H1 (cell line): ENCODE measurements around the gene REPIN1.

Experiments used
- ASH2L ChIP-seq: fragments of 200-600, 300-600 bp; sonication (generic); IDR thresholded peaks from one replicate; pipeline ENCODE4 v1.7.1; 2017; ENCODE audit warnings: low read length
- BACH1 ChIP-seq: IDR thresholded peaks from 2 replicates; pipeline ENCODE4 v1.6.1; 2012; ENCODE audit warnings: low read length, improper control_type of control experiment
- CEBPB ChIP-seq: IDR thresholded peaks from 2 replicates; pipeline ENCODE4 v1.6.1; 2012; ENCODE audit warnings: low read depth, low read length
- EZH2 ChIP-seq: fragments of 200-600 bp; sonication (generic); IDR thresholded peaks from 2 replicates; pipeline ENCODE4 v1.7.1; 2012; ENCODE audit warnings: low read depth, mild to moderate bottlenecking, moderate library complexity, low read length, inconsistent platforms; ENCODE audit not compliant: severe bottlenecking
- HDAC2 ChIP-seq, 2 experiments: fragments of 300-600 bp in 1 of 2; sonication (generic) in 1 of 2; IDR thresholded peaks; 2 replicates each; pipeline ENCODE4 v1.6.1; 2011 to 2012; ENCODE audit warnings: low read depth in 2 of 2, low read length in 2 of 2, mild to moderate bottlenecking in 2 of 2, moderate library complexity in 2 of 2, borderline replicate concordance in 1 of 2, inconsistent platforms in 1 of 2
- JUND ChIP-seq: IDR thresholded peaks from 2 replicates; pipeline ENCODE4 v1.6.1; 2011; ENCODE audit warnings: mild to moderate bottlenecking, improper control_type of control experiment, low read length
- KDM1A ChIP-seq: fragments of 200-600, 300-600 bp; sonication (generic); IDR thresholded peaks from 2 replicates; pipeline ENCODE4 v1.7.1; 2016; ENCODE audit warnings: mild to moderate bottlenecking, low read length, borderline replicate concordance
- KDM5A ChIP-seq: fragments of 200-600 bp; IDR thresholded peaks from 2 replicates; pipeline ENCODE4 v1.7.1; 2012; ENCODE audit warnings: mild to moderate bottlenecking, low read length, inconsistent platforms, mixed read lengths
- PHF8 ChIP-seq: fragments of 200-600 bp; sonication (generic); conservative IDR thresholded peaks from 2 replicates; pipeline ENCODE4 v1.7.1; 2012; ENCODE audit warnings: low read depth, mild to moderate bottlenecking, inconsistent platforms, low read length, moderate library complexity
- POLR2A ChIP-seq, 2 experiments: IDR thresholded peaks; 1 replicate in 1 of 2; 2 replicates in 1 of 2; pipeline ENCODE4 v1.6.1; 2011; ENCODE audit warnings: low read depth in 2 of 2, low read length in 2 of 2, mild to moderate bottlenecking in 2 of 2; ENCODE audit errors: control extremely low read depth in 1 of 2
- POLR2AphosphoS5 ChIP-seq: IDR thresholded peaks from 2 replicates; pipeline ENCODE4 v1.6.1; 2011; ENCODE audit warnings: low read depth, low read length
- SP1 ChIP-seq: IDR thresholded peaks from 2 replicates; pipeline ENCODE4 v1.6.1; 2011; ENCODE audit warnings: low read depth, low read length
- TF ChIP-seq, protein P1 (sequence below), 3 experiments: IDR thresholded peaks; 1 replicate in 2 of 3; 2 replicates in 1 of 3; pipeline versions ENCODE4 v1.5.1 to v1.6.1; 2011; ENCODE audit warnings: low read length in 3 of 3, mild to moderate bottlenecking in 3 of 3, inconsistent platforms in 2 of 3, low read depth in 1 of 3, moderate library complexity in 1 of 3; ENCODE audit not compliant: insufficient read depth in 1 of 3; ENCODE audit errors: control extremely low read depth in 1 of 3
- TF ChIP-seq, protein P2 (sequence below): IDR thresholded peaks from 2 replicates; pipeline ENCODE4 v1.6.1; 2012; ENCODE audit warnings: inconsistent platforms

DNA sequence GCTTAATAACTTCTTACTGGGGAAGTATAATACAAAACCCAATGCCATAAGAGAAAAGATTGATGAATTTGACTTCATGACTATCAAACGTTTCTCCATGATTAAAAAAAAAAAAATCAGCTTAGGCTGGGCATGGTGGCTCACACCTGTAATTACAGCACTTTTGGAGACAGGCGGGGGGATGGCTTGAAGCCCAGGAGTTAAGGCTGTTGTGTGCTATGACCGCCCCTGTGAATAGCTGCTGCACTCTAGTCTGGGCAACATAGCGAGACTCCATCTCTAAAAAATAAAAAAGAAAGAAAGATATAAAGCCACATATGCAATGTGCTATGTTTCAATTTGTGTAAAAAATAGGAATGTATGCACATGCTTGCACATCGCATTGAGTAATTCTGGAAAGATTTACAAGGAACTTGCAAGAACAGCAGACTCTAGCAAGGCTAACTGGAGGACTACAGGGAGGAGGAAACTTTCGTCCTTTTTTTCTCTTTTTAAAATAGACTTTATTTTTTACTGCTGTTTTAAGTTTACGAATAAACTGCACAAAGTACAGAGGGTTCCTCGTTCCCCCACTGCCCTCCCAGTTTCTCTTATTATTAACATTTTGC is 16.9 kb upstream of the REPIN1 start:
- no peak for TF ChIP-seq KDM5A
- TF ChIP-seq KDM1A: no peak
- TF ChIP-seq HDAC2 (IDR thresholded peaks at IDR 0.05; ENCODE audit: borderline replicate concordance in 1 of 2, low read depth in 2 of 2, low read length in 2 of 2): no peak
- TF ChIP-seq POLR2A (IDR thresholded peaks at IDR 0.05; ENCODE audit: control extremely low read depth in 1 of 2, low read depth in 2 of 2, low read length in 2 of 2): no peak
- TF ChIP-seq, protein P1, sequence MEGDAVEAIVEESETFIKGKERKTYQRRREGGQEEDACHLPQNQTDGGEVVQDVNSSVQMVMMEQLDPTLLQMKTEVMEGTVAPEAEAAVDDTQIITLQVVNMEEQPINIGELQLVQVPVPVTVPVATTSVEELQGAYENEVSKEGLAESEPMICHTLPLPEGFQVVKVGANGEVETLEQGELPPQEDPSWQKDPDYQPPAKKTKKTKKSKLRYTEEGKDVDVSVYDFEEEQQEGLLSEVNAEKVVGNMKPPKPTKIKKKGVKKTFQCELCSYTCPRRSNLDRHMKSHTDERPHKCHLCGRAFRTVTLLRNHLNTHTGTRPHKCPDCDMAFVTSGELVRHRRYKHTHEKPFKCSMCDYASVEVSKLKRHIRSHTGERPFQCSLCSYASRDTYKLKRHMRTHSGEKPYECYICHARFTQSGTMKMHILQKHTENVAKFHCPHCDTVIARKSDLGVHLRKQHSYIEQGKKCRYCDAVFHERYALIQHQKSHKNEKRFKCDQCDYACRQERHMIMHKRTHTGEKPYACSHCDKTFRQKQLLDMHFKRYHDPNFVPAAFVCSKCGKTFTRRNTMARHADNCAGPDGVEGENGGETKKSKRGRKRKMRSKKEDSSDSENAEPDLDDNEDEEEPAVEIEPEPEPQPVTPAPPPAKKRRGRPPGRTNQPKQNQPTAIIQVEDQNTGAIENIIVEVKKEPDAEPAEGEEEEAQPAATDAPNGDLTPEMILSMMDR (IDR thresholded peaks at IDR 0.05; ENCODE audit: control extremely low read depth in 1 of 3, insufficient read depth in 1 of 3, low read depth in 1 of 3, low read length in 3 of 3): no peak
- TF ChIP-seq CEBPB: no peak
- TF ChIP-seq ASH2L: no peak
- TF ChIP-seq POLR2AphosphoS5: no peak
- TF ChIP-seq EZH2: no peak
- TF ChIP-seq PHF8: no peak
- no peak for TF ChIP-seq BACH1
- TF ChIP-seq, protein P2, sequence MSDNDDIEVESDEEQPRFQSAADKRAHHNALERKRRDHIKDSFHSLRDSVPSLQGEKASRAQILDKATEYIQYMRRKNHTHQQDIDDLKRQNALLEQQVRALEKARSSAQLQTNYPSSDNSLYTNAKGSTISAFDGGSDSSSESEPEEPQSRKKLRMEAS: no peak
- no peak for TF ChIP-seq SP1
- no peak for TF ChIP-seq JUND
